DOHH2 (cell line): ENCODE results near the gene CADPS.

ENCODE experiments used
- EZH2phosphoT487 ChIP-seq: fragments of 200-600 bp; sonication (generic); IDR thresholded peaks from 2 replicates; pipeline ENCODE4 v1.6.1; 2017; ENCODE audit warnings: borderline replicate concordance, mild to moderate bottlenecking, antibody characterized with exemption, low read length, moderate library complexity, mixed read lengths
- TF ChIP-seq, protein P1 (sequence below): fragments of 200-600 bp; sonication (generic); IDR thresholded peaks from one replicate; pipeline ENCODE4 v1.5.1; 2014; ENCODE audit warnings: antibody characterized with exemption, mild to moderate bottlenecking, low read depth, low read length; ENCODE audit not compliant: poor library complexity, severe bottlenecking

DNA sequence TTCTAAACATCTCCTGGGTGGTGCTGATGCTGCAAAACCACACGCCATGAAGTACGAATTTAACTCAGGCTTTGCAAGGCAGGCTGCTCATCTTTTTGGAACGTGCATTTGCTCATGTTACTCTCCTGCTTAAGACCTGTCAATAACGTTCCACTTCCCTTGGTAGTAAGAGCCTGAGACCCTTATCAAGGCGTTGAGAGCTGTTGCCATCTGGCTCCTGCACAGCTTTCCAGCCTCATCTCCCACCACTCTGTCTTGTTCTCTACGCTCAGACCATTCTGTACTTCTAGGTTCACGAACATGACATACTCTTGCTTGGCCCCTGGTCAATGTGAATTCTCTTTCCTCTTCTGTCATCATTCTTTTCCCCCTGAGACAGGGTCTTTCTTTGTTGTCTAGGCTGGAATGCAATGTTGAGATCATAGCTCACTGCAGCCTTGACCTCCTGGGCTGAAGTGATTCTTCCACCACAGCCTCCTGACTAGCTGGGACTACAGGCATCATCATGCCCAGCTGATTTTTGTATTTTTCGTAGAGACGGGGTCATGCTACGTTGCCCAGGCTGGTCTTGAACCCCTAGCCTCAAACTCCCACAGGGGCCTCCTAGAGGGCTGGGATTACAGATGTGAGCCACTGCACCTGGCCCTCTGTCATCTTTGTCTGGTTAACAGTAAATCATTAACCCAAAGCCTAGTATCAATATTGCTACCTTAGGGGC is 202.8 kb downstream of the CADPS start:
- TF ChIP-seq, protein P1, sequence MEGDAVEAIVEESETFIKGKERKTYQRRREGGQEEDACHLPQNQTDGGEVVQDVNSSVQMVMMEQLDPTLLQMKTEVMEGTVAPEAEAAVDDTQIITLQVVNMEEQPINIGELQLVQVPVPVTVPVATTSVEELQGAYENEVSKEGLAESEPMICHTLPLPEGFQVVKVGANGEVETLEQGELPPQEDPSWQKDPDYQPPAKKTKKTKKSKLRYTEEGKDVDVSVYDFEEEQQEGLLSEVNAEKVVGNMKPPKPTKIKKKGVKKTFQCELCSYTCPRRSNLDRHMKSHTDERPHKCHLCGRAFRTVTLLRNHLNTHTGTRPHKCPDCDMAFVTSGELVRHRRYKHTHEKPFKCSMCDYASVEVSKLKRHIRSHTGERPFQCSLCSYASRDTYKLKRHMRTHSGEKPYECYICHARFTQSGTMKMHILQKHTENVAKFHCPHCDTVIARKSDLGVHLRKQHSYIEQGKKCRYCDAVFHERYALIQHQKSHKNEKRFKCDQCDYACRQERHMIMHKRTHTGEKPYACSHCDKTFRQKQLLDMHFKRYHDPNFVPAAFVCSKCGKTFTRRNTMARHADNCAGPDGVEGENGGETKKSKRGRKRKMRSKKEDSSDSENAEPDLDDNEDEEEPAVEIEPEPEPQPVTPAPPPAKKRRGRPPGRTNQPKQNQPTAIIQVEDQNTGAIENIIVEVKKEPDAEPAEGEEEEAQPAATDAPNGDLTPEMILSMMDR, result no peak
- TF ChIP-seq EZH2phosphoT487, result no peak
